Islet of Langerhans (tissue), 1 donor: ENCODE data around the gene TNFRSF11A.

Source experiments
- FAIRE-seq: peaks from one replicate; lab custom pipeline; 2011; peaks lifted over from hg19 to GRCh38; lab: Jason Lieb, UNC

TNFRSF11A gene

DNA sequence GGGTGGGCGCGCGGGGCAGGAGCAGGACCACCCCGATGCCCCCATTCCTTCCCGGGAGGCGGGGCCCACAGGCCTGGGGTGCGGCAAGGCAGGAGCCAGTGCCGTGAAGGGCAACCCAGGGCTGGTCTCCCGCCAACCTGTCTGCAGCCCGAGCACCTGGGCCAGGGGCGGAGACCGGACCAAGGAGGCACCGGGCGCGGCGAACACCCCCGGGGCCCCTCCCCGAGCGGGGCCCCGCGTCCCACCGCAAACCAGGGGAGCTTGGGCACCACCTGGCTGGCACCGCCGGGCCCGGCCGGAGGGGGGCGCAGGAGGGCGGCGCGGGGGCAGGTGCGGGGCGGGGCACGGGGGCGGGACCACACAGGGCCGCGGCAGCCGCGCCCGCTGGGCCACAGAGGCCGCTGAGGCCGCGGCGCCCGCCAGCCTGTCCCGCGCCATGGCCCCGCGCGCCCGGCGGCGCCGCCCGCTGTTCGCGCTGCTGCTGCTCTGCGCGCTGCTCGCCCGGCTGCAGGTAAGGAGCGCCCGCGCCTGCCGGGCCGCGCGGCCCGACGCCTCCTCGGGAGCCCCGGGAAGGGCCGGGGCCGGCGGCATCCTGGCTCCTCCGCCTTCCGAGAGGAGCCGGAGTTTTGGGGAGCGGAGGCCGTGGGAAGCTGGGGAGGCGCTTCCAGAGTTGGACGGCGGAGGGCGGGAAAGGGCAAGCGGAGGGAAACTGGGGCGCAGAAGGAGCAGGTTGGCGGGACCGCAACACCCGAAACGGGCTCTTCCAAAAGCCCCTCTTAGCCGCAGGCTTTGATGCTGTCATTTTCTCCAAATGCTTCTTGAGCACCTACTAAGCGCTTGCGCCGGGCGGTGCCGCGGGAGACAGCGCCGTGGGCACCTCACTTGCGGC is at the start of gene TNFRSF11A:
Gene TNFRSF11A (plus strand): TSS at position 394 of the 889 bp plus-strand sequence. CDS start 43 bp downstream, at position 437.
- no peak for FAIRE-seq

DNA sequence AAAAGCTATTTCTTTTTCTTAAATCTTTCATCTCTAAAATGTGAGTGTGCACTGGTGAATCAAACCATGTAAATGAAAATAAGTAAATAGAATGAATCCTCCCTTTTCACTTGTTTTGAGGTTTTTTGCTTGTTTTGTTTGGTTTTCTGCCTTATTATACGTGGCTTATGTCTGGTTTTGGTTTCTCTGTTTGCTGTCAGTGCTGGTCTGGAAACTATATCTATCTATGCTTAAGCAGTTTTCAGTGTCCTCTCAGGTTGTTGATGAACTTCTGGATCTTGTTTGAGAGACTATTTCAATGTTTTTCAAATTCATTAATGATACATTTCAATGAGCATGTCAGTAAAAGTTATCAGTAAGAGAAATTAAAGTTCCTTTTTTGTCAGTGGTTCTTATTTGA is 48.1 kb upstream of the TNFRSF11A start:
- FAIRE-seq = no peak

DNA sequence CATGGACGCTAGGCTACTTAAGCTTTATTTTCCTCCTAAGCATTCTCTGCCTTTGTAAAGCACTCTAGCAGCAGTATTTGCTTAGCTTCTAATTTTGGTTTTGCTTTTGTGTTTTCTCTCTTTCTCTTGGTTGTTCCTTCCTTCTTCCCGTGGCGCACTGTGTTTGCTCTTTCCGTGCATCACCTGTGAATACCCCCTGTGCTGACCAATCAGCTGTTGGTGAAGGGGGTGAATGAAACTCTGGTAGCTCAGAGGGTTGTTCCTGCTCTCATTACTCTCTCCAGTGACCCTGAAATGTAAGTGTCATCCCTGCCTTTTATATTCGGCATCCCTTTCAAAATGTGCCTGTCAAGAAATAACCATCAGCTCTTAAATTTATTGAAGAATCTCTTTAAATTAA is 45.5 kb upstream of the TNFRSF11A start:
- no peak for FAIRE-seq

DNA sequence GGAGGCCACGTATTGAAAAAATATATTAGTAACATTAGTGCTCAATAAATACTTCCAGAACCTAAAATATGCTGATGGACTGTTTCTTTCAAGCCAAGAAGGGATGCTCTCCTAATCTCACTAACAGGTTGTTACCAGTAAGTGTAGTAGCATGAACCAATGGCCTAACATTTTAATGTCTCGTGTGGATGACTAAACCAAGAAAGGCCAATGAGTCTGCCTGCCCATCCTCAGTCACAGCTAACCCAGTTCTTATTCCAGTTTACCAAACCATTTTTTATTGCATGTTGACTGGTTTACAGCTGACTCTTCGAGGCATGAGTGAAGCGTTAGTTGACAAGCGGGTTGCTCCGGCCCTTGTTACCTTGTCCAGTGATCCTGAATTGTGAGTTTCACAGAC is 45.1 kb upstream of the TNFRSF11A start:
- FAIRE-seq = no peak

DNA sequence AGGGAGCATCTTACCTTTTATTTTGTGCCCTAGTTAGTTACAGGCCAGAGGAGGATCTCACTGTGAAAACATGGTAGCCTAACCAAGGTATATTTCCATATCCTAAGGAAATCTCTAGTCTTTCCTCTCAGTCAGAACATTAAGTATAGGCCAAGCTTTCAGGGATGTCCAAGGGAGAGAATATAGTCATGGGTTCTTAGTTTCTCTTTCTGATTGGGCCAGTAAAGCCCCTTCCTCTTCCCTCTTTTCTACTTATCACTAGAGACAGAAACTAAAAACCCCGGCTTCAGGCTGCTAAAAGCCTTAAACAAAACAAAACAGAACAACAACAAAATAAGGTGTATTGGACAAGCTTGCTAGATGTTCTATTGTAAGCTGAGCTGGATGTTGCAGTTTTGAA is 44.3 kb upstream of the TNFRSF11A start:
- no peak for FAIRE-seq

DNA sequence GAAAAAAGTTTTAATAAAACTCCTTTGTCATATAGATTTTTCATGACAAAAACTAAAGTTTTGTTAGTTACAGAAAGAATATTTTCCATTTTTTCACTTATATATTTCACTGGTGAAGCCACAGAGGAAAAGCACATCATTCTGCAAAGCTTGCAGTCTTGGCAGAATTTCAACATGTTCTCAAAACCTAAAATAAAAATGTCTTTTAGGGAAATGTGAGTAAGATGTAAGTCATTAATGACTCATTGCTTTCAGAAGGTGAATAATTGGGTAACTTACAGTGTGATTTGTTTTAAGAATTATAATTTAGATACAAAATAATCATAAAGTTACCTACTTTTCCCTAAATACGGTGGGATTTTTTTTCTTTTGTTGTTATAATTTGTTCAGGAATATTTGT is 43.4 kb upstream of the TNFRSF11A start:
- FAIRE-seq = peak; percentile 68

DNA sequence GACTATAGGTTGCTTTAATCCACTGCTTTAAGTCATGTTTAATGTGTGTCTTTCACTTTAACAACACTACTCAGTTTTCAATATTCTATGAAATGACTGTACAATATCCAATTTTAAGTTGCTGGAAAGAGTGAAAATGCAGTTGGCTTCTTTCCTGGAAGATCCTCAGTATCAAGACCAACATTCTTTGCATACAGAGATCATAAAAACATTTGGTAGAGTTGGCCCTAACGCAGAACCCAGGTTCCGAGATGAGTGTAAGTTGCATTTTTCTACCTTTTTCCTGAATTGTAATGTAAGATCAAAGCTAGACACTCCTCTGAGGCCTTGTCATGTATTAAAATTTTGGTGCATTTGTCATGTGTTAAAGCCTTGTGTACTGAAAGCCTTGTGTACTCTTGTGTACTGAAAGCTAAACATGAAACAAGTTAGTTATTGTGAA is 42.9 kb upstream of the TNFRSF11A start:
- no peak for FAIRE-seq

DNA sequence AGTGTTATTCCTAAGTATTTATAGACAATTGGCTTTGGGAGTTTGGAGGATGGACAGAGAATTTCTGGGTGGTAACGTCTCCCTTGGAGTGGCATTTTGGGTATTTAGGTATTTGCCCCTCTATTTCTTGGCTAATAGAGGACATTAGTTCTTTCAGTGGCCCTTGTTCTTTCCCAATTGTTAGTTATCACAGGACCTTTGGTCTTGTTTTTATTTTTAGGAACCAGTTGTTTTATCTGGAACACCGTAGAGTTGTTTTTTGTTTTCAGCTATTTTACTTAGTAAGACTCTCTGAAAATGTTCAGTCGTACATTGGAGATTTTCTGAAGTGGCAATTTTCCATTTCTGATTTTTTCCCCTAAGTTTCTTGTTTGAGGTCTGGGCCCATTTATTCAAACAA is 40.5 kb upstream of the TNFRSF11A start:
- no peak for FAIRE-seq

DNA sequence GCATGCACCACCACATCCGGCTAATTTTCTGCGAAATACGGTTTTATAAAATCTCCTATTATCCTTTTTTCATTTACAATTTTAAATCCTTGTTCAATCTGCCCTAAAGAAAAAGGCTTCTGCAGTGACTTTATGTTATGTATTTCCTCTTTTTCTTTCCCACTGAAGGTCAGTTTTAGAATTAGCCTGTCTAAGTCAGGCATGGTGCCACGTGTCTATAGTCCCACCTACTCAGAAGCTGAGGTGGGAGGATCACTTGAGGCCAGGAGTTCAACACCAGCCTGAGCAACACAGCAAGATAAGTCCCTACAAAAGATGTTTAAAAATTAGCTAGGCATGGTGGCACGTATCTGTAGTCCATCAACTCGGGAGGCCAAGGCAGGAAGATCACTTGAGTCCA is 39.8 kb upstream of the TNFRSF11A start:
- FAIRE-seq = no peak

DNA sequence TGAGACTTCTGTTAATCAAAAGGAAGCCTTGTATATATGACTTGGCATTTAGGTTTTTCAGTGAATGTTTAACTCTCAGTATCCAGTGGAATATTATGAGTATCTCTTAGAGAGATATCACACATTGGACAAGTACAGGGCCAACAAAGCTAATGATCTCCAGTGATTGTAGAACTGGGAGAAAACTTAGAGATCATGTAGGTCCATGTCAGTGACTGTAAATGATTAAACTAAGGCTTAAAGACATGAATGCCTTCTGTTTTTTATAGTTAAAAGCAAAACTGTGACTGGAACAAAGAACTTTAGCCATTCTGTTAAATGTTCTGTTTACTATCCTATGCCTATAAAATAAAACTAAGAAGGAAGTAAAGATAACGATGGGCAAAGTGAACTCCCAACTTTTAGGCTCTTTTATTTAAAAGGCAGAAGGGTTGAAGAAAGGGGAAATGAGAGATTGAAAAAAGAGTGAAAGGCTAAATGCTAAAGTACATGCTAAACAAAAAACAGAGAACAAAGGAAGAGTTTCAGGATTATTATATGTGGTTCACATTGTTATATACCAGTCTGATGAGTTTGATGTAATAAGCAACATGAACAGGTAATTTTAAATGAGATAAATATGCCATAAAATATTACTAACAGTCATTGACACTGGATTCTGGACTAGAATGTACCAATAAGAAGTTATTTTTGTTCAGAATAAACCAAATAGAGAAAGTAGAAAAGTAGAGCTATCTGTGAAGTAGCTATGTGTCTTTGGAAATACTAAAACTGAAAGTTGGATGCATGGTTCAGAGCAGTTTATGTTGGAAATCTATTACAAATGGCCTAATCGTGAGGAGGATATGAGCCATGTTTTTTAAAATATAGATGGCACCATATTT is 37.1 kb upstream of the TNFRSF11A start:
- peak; percentile 41 for FAIRE-seq

DNA sequence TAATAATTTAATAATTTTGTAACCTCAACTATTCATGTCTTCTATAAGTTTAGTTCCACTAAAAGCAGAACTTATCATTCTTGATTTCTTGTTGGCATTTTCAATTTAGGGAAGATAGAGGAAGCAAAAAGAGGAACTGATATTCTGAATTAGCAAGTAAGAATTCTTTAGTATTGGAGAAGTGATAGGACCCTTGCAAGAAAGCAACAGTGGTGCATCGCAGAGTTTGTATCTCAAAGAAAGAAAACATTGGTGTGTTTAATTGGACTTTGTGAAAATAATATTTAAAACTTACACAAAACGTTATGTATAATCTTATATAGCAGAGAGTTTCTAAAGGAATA is 36.5 kb upstream of the TNFRSF11A start:
- no peak for FAIRE-seq

DNA sequence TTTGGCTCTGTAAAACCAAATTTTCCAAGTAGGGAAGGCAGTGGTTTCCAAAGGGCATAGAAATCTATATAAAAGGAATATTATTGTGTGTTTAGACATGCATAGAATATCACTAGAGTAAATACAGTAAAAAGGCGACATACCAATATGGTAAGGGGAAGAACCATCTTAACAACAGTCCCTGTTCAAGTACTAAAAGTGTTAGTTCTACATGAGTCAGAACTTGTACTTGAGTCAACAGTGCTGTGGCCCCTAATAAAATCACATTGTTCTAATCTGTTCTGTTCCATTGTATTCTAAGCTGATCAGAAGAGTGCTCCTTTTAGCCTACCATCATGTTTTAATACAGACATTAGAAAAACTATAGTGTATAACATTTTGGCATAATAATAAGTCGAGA is 36.1 kb upstream of the TNFRSF11A start:
- FAIRE-seq = no peak

DNA sequence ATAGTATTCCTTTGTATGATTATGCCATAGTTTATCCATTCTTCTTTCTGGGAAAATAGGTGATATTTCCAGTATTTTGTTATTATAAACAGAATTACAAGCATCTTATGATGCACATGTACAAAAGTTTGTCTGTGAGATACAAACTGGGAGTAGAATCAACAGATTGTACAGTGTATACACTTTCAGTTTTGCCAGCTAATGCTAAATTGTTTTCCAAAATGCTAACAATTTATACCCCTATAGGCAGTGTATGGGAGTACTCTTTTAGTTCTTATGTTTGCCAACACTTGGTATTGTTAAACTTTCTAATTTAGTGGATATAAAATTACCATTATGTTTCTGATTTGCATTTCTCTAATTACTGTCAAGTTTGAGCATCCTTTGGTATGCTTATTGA is 31.0 kb upstream of the TNFRSF11A start:
- no peak for FAIRE-seq

DNA sequence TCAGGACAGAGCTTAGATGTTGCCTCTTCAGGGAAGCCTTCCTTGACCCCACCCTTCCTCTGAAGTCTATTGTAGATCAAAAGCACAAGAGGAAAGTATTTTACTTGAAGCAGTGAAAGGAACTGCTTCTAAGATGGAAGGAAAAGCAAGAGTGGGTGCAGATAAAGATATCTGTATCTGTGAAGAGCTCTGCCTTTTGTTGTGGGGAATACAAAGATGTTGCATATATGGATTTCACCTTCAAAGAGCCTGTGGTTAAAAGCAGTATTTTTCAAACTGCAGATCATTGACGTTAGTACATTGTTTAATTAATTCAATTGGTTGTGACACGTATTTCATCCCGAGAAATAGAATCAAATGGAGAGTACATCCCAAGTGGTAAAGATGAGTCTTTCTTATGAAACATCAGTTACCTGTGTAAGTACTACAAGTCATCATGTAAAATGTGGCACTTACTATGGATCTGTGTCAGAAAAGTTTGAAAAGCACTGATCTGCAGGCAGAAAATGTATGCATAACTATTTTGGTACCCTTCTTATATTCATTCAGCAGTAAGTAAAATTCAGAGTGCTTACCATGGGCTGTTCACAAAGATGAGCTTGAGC is 24.6 kb upstream of the TNFRSF11A start:
- no peak for FAIRE-seq

DNA sequence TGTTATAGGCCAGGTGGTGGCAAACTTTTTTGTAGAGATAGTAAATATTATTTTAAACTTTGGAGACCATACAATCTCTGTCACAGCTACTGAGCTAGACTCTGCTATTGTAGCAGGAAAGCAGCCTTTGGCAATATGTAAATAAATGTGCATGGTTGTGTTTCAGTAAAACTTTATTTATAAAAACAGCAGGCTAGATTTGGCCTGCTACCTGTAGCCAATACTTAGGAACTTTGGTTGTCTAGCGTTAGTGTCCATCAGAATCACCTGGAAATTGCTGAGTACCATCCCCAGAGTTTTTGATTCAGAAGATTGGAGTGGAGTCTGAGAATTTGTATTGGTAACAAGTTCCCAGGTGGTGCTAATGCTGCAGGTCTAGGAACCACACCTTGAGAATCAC is 23.8 kb upstream of the TNFRSF11A start:
- FAIRE-seq = no peak

DNA sequence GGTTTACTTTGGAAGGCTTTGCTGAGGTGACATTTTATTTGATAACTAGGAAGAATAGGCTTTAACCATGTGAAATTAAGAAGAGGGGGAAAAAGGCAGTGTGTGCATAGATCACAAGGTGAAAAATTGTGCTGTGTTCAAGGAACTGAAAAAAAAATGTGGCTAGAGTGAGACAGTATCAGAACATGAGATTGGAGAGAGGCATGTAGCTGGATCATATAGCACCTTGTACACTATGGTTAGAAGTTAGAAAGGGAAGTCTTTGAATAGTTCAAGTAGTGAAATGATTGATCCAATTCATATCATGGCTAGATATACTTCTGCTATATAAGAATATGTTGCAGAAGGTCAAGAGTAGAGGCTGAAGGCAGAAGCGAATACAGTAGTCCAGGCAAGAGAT is 12.3 kb upstream of the TNFRSF11A start:
- FAIRE-seq = no peak

DNA sequence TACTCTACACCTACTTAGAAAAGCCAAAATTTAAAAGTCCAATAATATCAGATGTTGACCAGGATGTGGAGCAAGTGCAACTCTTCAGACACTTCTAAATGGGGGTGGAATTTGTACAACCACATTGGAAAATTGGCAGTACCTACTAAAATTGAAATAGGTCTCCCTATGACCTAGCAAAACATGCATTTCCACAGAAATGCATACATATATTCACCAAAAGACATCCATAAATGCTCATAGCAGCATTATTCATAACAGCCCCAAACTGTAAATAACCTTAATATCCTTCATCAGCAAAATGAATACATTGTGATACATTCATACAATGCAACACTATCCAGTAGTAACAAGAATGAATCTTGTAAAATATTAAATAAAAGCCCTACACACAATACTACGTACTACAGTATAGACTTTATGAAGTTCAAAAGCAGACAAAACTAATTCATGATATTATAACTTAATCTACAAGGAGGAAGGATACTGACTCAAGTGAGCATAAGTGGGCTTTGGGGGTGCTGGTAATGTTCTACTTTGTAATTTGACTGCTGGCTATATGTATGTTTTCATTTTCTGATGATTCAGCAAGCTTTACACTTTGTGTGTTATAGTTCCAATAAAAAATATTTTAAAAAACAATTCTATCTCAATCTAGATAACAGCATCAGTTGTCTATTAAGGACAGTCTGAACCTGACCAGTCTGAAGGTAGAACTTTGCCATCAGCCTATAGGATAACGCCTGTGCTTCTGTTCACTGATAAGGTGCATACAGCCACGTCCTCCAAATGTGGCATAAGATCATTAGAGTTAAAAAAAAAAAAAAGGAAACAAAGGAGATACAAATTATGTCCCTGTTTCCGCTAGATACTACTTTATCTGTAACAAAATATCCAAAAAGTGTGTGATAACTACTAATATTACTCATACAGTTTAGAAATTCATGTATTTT is 6.6 kb upstream of the TNFRSF11A start:
- no peak for FAIRE-seq

DNA sequence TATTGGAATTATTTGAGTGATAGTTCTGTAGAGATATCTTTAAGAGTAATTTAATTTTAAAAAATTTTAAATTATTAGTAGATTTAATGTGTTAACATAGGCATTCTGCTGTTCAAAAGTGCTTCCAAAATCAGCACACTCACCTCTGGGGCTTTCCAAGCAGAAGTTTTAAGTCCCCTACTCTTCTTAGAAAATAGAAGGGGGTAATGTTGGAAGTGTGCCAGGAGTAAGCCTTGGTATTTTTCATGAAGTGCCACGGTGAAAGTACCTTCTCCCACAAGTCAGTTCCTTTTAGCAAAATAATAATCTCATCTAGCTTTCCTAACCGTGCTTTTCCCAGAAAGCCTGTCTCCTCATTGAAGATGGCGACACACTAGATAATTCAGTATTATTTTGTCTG is 3.9 kb upstream of the TNFRSF11A start:
- no peak for FAIRE-seq

DNA sequence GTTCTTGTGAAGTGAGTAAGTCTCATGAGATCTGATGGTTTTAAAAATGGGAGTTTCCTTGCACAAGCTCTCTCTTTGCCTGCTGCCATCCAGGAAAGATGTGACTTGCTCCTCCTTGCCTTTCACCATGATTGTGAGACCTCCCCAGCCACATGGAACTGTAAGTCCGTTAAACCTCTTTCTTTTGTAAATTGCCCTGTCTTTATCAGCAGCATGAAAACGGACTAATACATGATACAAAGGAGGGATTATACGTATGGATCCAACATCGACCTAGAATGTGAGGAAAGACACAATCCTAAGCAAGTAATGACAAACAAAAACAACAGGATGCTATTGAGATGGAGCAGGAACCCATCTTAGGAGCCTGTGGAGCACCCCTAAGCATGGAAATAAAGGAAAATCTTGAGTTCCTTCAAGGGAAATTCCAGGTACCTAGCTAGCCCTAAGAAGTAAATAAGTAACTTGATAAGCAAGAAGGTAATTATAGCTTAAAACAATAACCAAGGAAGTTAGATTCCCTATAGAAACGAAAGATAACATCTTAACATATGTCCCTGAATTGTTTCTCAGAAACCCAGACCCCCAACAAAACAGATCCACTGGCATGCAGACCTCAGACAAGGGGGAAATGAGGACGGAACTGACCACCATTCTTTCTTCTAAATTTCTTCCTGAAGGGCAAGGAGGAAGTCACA is 1.5 kb upstream of the TNFRSF11A start:
- no peak for FAIRE-seq

DNA sequence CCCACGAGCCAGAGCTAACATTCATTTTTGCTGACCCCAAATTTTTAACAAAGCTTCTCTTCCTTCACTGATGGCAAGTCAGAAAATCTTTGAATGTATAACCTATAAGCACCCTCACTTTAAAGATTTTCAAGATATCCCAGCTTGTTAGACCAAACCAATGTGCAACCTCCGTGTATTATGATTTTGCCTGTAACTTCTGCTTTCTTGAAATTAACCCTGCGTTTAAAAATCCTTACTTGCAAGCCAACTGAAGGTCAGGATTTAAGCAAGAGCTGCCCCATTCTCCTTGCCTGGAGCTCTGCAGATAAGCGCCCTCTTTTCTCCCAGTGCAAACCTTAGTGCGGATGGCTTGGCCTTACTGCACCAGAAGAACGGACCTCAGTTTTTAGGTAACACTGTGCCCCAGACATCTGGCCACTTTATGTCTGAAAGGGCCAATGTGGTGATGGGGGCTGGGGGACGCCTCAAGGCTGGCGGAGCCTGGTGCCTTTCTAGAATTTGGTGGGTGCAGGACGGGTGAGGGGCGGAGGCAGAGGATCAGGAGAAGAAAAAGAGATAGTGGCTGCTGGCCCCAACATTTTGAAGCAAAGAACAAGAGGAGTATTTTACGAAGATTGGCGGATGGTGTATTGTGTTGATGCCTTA is 805 bp upstream of the TNFRSF11A start:
- no peak for FAIRE-seq
